ENCODE data around the gene ZDHHC11.
"Not testable (repeated sequence)": the region's sequence is repeated elsewhere in the genome, so short reads cannot be mapped to it uniquely, and the experiment has no call there.

DNA sequence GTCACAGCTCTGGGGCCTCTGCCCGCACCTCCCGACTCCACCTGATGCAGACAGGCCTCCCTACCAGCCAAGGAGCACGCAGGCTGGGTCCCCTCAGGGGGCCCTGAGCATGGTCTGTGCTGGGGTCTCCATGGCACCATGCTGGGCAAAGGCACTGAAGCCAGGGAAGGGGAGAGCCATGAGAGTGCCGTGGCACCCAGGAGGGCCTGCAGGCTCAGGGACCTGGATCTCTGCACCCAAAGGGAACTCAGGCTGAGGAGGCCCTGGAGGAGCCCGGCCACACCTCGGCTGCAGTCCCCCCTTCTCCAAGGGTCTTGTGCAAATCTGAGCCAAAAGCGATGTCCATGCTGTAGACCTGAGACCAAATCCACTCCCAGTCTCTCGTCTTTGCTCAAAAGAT is 98.8 kb downstream of the ZDHHC11 start:
- TF ChIP-seq, protein P1, sequence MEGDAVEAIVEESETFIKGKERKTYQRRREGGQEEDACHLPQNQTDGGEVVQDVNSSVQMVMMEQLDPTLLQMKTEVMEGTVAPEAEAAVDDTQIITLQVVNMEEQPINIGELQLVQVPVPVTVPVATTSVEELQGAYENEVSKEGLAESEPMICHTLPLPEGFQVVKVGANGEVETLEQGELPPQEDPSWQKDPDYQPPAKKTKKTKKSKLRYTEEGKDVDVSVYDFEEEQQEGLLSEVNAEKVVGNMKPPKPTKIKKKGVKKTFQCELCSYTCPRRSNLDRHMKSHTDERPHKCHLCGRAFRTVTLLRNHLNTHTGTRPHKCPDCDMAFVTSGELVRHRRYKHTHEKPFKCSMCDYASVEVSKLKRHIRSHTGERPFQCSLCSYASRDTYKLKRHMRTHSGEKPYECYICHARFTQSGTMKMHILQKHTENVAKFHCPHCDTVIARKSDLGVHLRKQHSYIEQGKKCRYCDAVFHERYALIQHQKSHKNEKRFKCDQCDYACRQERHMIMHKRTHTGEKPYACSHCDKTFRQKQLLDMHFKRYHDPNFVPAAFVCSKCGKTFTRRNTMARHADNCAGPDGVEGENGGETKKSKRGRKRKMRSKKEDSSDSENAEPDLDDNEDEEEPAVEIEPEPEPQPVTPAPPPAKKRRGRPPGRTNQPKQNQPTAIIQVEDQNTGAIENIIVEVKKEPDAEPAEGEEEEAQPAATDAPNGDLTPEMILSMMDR (IDR thresholded peaks at IDR 0.05) = not testable (repeated sequence)
- TF ChIP-seq POLR2A (IDR thresholded peaks at IDR 0.05) = not testable (repeated sequence)
